T-cell (primary cell): ENCODE measurements around the gene RTRAF. TPM values are rescaled to one million over a fixed set of nuclear protein-coding genes. Genes with fewer than 3 reads are reported as not detected.

ENCODE experiments used
- ATAC-seq, 4 experiments: fragments of 200-7000 bp in 3 of 4; fragments of 150-1000 bp in 1 of 4; cut with Tn5 transposase; replicated peaks in 1 of 4; 1 replicate in 3 of 4; 2 replicates in 1 of 4; pipeline ENCODE4 v1.10.0; 2021; ENCODE audit warnings: moderate library complexity in 3 of 4, mild to moderate bottlenecking in 2 of 4, moderate number of reproducible peaks in 1 of 4
- CTCF ChIA-PET, 2 donors: fragments of 300-600 bp; sonication (Branson Sonifier 250); formaldehyde crosslinking; loops; one replicate each; lab custom pipeline; 2022; ENCODE audit warnings: antibody characterized with exemption in 2 of 2; lab: Charles Lee
- POLR2A ChIA-PET, 2 donors: fragments of 300-600 bp; sonication (Branson Sonifier 250); formaldehyde crosslinking; loops; one replicate each; lab custom pipeline; 2022; ENCODE audit warnings: antibody characterized with exemption in 2 of 2; lab: Charles Lee
- DNase-seq, 35 experiments: peaks; one replicate each; pipeline versions ENCODE4 v3.0.0 to v3.0.0-alpha.2; 2013 to 2023
- H3K27ac ChIP-seq: one replicate; pipeline ENCODE4 v1.5.1; 2013; ENCODE audit warnings: low read length
- H3K27me3 ChIP-seq, 2 experiments: replicated peaks in 1 of 2; 1 replicate in 1 of 2; 2 replicates in 1 of 2; pipeline versions ENCODE4 v1.6.1 to v1.7.0; 2013; ENCODE audit warnings: low read length in 1 of 2, mixed read lengths in 1 of 2; ENCODE audit not compliant: control insufficient read depth in 2 of 2, insufficient read depth in 2 of 2; ENCODE audit errors: extremely low read depth in 1 of 2
- H3K36me3 ChIP-seq, 2 donors: 1 replicate in 1 of 2; 2 replicates in 1 of 2; pipeline versions ENCODE4 v1.6.1 to v1.7.0; 2013; ENCODE audit warnings: low read length in 1 of 2; ENCODE audit not compliant: control insufficient read depth in 2 of 2, insufficient read depth in 1 of 2; ENCODE audit errors: extremely low read depth in 1 of 2
- H3K4me1 ChIP-seq, 2 experiments: 1 replicate in 1 of 2; 2 replicates in 1 of 2; pipeline versions ENCODE4 v1.6.1 to v1.7.0; 2013; ENCODE audit warnings: low read length in 2 of 2, mixed read lengths in 1 of 2; ENCODE audit not compliant: insufficient read depth in 2 of 2, control insufficient read depth in 1 of 2; ENCODE audit errors: extremely low read depth in 1 of 2
- H3K4me3 ChIP-seq, 2 donors: 1 replicate in 1 of 2; 2 replicates in 1 of 2; pipeline versions ENCODE4 v1.5.1 to v1.7.0; 2013; ENCODE audit warnings: mild to moderate bottlenecking in 2 of 2, low read length in 1 of 2, moderate library complexity in 1 of 2; ENCODE audit not compliant: control insufficient read depth in 1 of 2; ENCODE audit errors: extremely low read depth in 1 of 2
- H3K9me3 ChIP-seq: 2 replicates; pipeline ENCODE4 v1.7.0; 2013
- H3K27ac Mint-ChIP-seq, 2 donors: one replicate each; pipeline ENCODE4 v1.8.0; 2020 to 2021; ENCODE audit warnings: mild to moderate bottlenecking in 2 of 2, mixed read lengths in 2 of 2
- H3K27me3 Mint-ChIP-seq, 2 donors: one replicate each; pipeline ENCODE4 v1.8.0; 2021 to 2022; ENCODE audit warnings: mixed read lengths in 2 of 2
- H3K36me3 Mint-ChIP-seq: one replicate; pipeline ENCODE4 v1.8.0; 2021; ENCODE audit warnings: mixed read lengths
- H3K4me1 Mint-ChIP-seq, 3 donors: one replicate each; pipeline ENCODE4 v1.8.0; 2020 to 2022; ENCODE audit warnings: mixed read lengths in 3 of 3, mild to moderate bottlenecking in 1 of 3
- H3K4me3 Mint-ChIP-seq, 3 donors: one replicate each; pipeline ENCODE4 v1.8.0; 2020 to 2022; ENCODE audit warnings: mild to moderate bottlenecking in 3 of 3, mixed read lengths in 3 of 3, moderate library complexity in 3 of 3
- H3K9me3 Mint-ChIP-seq, 3 donors: one replicate each; pipeline ENCODE4 v1.8.0; 2020 to 2022; ENCODE audit warnings: mixed read lengths in 3 of 3
- WGBS: methylation state at CpG from one replicate; pipeline ENCODE4 v1.1.5; 2013; ENCODE audit warnings: missing lambda C conversion rate; ENCODE audit not compliant: insufficient coverage; 5-methylcytosine and 5-hydroxymethylcytosine counted together
- total RNA-seq, 35 experiments: library from RNA in 6 of 35; stranded (reverse) in 6 of 35; fragments of 120-200 nt in 1 of 35; gene quantifications; one replicate each; pipeline versions ENCODE4 v1.2.1 to v1.2.4 and lab custom pipeline; 2013 to 2026

RTRAF gene
- total RNA-seq, 5 donors from 2014 or later (not counting 1 experiment from before 2014, with no cell fraction given) = 97.4 to 139 (median 110) TPM

- H3K27ac ChIP-seq = no peak overlapping the region
- H3K27me3 ChIP-seq = peaks cover 0 to 2% of the 10 kb centered on the region in 2 experiments
- ChIA-PET CTCF (interaction anchor here (0.6 to 3.6 kb wide), 2 partner anchors 153 to 540 kb away, joined by 3 to 10 read pairs; no protein-coding TSS in a partner anchor), POLR2A (interaction anchor here in 1 of 2 donors (0.5 kb wide), 1 partner anchor 69 kb away, joined by 3 read pairs; no protein-coding TSS in a partner anchor)
- ATAC-seq = no peak
- DNase-seq = no peak
- Mint-ChIP-seq H3K4me3 (no peak overlapping the region), H3K27ac (no peak overlapping the region), H3K4me1 (peaks cover 5 to 6% (median 6%) of the 10 kb centered on the region in 3 donors), H3K36me3 (no peaks in the 10 kb centered on the region), H3K9me3 (no peaks in the 10 kb centered on the region), H3K27me3 (no peaks in the 10 kb centered on the region)
- H3K9me3 ChIP-seq = no peaks in the 10 kb centered on the region
- no peaks in the 10 kb centered on the region for H3K36me3 ChIP-seq
- no peak overlapping the region for H3K4me3 ChIP-seq
- H3K4me1 ChIP-seq = peaks cover 2 to 6% of the 10 kb centered on the region in 2 experiments
- WGBS = 100% methylated on average over 1 of the region's 4 CpGs
Observed at GRCh38 chr14:51981218-51981854, 8.0 kb upstream of the RTRAF start.

- H3K4me1 Mint-ChIP-seq = peaks cover 34 to 36% (median 35%) of the 10 kb centered on the region in 3 donors
- no peaks in the 10 kb centered on the region for H3K27me3 ChIP-seq
- no peaks in the 10 kb centered on the region for H3K9me3 ChIP-seq
- CTCF ChIA-PET = interaction anchor here in 1 of 2 donors (0.8 kb wide), 1 partner anchor 8 kb away, joined by 4 read pairs; no protein-coding TSS in a partner anchor
- no peaks in the 10 kb centered on the region for H3K9me3 Mint-ChIP-seq
- peaks cover 0 to 12% of the 10 kb centered on the region in 2 donors for H3K36me3 ChIP-seq
- ATAC-seq = no peak
- H3K27ac Mint-ChIP-seq = peak overlapping the region; percentile 86 to 88
- no peaks in the 10 kb centered on the region for H3K27me3 Mint-ChIP-seq
- DNase-seq = no peak
- peak overlapping the region; percentile 88 to 96 (median 90) for H3K4me3 Mint-ChIP-seq
- H3K36me3 Mint-ChIP-seq = peaks cover 6% of the 10 kb centered on the region
- H3K4me3 ChIP-seq = no peak overlapping the region
- peak overlapping the region; percentile 85 for H3K27ac ChIP-seq
- WGBS = no CpG with 5 or more reads among the region's 1 CpG
- peaks cover 11 to 20% of the 10 kb centered on the region in 2 experiments for H3K4me1 ChIP-seq
- POLR2A ChIA-PET = interaction anchor here in 1 of 2 donors (0.7 kb wide), 2 partner anchors 9 to 297 kb away, joined by 3 to 4 read pairs; no protein-coding TSS in a partner anchor
Observed at GRCh38 chr14:51988221-51988620, 1.1 kb upstream of the RTRAF start.

GRCh38 chr14:51990488-51990887 is 1.1 kb downstream of the RTRAF start:
- ChIA-PET CTCF (interaction anchor here in 1 of 2 donors (0.6 kb wide), 1 partner anchor 1987 kb away, joined by 6 read pairs; no protein-coding TSS in a partner anchor), POLR2A (interaction anchor here in 1 of 2 donors (0.6 kb wide), 1 partner anchor 143 kb away, joined by 3 read pairs; no protein-coding TSS in a partner anchor)
- peak overlapping the region in 1 of 2 donors; percentile 88 for H3K27ac Mint-ChIP-seq
- peaks cover 51 to 54% (median 53%) of the 10 kb centered on the region in 3 donors for H3K4me1 Mint-ChIP-seq
- Histone ChIP-seq H3K4me3 (no peak overlapping the region), H3K27me3 (no peaks in the 10 kb centered on the region), H3K36me3 (peaks cover 0 to 30% of the 10 kb centered on the region in 2 donors), H3K9me3 (no peaks in the 10 kb centered on the region), H3K27ac (no peak overlapping the region), H3K4me1 (peaks cover 11 to 20% of the 10 kb centered on the region in 2 experiments)
- H3K4me3 Mint-ChIP-seq = peak overlapping the region; percentile 88 to 96 (median 90)
- ATAC-seq = no peak
- no peak for DNase-seq
- H3K36me3 Mint-ChIP-seq = peaks cover 19% of the 10 kb centered on the region
- H3K27me3 Mint-ChIP-seq = no peaks in the 10 kb centered on the region
- no CpG with 5 or more reads among the region's 3 CpGs for WGBS
- no peaks in the 10 kb centered on the region for H3K9me3 Mint-ChIP-seq

GRCh38 chr14:51993285-51993920 is 4.1 kb downstream of the RTRAF start:
- Histone ChIP-seq H3K9me3 (no peaks in the 10 kb centered on the region), H3K4me1 (peaks cover 11 to 20% of the 10 kb centered on the region in 2 experiments), H3K27me3 (no peaks in the 10 kb centered on the region), H3K27ac (no peak overlapping the region), H3K36me3 (peaks cover 0 to 39% of the 10 kb centered on the region in 2 donors), H3K4me3 (no peak overlapping the region)
- no CpG with 5 or more reads among the region's 3 CpGs for WGBS
- Mint-ChIP-seq H3K27me3 (no peaks in the 10 kb centered on the region), H3K27ac (no peak overlapping the region), H3K36me3 (peaks cover 26% of the 10 kb centered on the region), H3K4me3 (no peak overlapping the region), H3K4me1 (peaks cover 58 to 62% (median 60%) of the 10 kb centered on the region in 3 donors), H3K9me3 (no peaks in the 10 kb centered on the region)
- DNase-seq (no peak), ATAC-seq (no peak)
- ChIA-PET CTCF (interaction anchor here (0.6 to 2.3 kb wide), 4 partner anchors 9 to 561 kb away, joined by 3 to 9 read pairs (median 4); no protein-coding TSS in a partner anchor), POLR2A (interaction anchor here (0.5 to 0.9 kb wide), 3 partner anchors 91 to 1224 kb away, joined by 3 read pairs; no protein-coding TSS in a partner anchor)

GRCh38 chr14:51996148-51996746 is 6.9 kb downstream of the RTRAF start:
- no CpG with 5 or more reads among the region's 4 CpGs for WGBS
- Histone ChIP-seq H3K27me3 (no peaks in the 10 kb centered on the region), H3K4me1 (peaks cover 5 to 7% of the 10 kb centered on the region in 2 experiments), H3K27ac (no peak overlapping the region), H3K9me3 (no peaks in the 10 kb centered on the region), H3K36me3 (peaks cover 0 to 62% of the 10 kb centered on the region in 2 donors), H3K4me3 (no peak overlapping the region)
- peak in 1 of 4 experiments; percentile 34 for ATAC-seq
- Mint-ChIP-seq H3K27ac (no peak overlapping the region), H3K4me1 (peaks cover 38 to 44% (median 38%) of the 10 kb centered on the region in 3 donors), H3K36me3 (peaks cover 45% of the 10 kb centered on the region), H3K4me3 (no peak overlapping the region), H3K27me3 (no peaks in the 10 kb centered on the region), H3K9me3 (no peaks in the 10 kb centered on the region)
- ChIA-PET POLR2A (interaction anchor here (0.6 to 1.0 kb wide), 6 partner anchors 10 to 1325 kb away, joined by 3 to 6 read pairs (median 4); no protein-coding TSS in a partner anchor), CTCF (interaction anchor here (0.6 to 1.5 kb wide), 21 partner anchors 8 to 1769 kb away, joined by 3 to 9 read pairs (median 3); no protein-coding TSS in a partner anchor)
- DNase-seq = peak in 2 of 35 experiments; percentile 21 to 68

GRCh38 chr14:51998348-51998747 is 9.0 kb downstream of the RTRAF start:
- Mint-ChIP-seq H3K9me3 (no peaks in the 10 kb centered on the region), H3K4me3 (no peak overlapping the region), H3K27me3 (no peaks in the 10 kb centered on the region), H3K27ac (no peak overlapping the region), H3K36me3 (peaks cover 54% of the 10 kb centered on the region), H3K4me1 (peaks cover 22 to 30% (median 26%) of the 10 kb centered on the region in 3 donors)
- no peak overlapping the region for H3K4me3 ChIP-seq
- H3K36me3 ChIP-seq = peaks cover 3 to 69% of the 10 kb centered on the region in 2 donors
- ATAC-seq (no peak), DNase-seq (no peak)
- H3K4me1 ChIP-seq = no peaks in the 10 kb centered on the region
- CTCF ChIA-PET = no interaction called here
- no peak overlapping the region for H3K27ac ChIP-seq
- POLR2A ChIA-PET = no interaction called here
- no peaks in the 10 kb centered on the region for H3K27me3 ChIP-seq
- H3K9me3 ChIP-seq = no peaks in the 10 kb centered on the region
